A673 (cell line): ENCODE data around the gene CATSPERD.

Source experiments
- CTCF ChIP-seq: fragments of 300-800, 200-600 bp; sonication (generic); conservative IDR thresholded peaks from 2 replicates; pipeline ENCODE4 v1.5.1; 2017; ENCODE audit warnings: low read depth, mild to moderate bottlenecking, antibody characterized with exemption, low read length, moderate library complexity, mixed read lengths
- EZH2 ChIP-seq: fragments of 200-600 bp; sonication (generic); IDR thresholded peaks from 2 replicates; pipeline ENCODE4 v1.6.1; 2017; ENCODE audit warnings: borderline replicate concordance, low read depth, mild to moderate bottlenecking, mixed read lengths, antibody characterized with exemption, low read length; ENCODE audit not compliant: poor library complexity, severe bottlenecking

GRCh38 chr19:5673752-5674151 is 46.7 kb upstream of the CATSPERD start:
- no peak for TF ChIP-seq CTCF
- no peak for TF ChIP-seq EZH2
